B cell (primary cell): ENCODE measurements around the gene CDKL4. TPM values are rescaled to one million over a fixed set of nuclear protein-coding genes. Genes with fewer than 3 reads are reported as not detected.

ENCODE experiments used
- ATAC-seq: fragments of 200-7000 bp; cut with Tn5 transposase; one replicate; pipeline ENCODE4 v1.10.0; 2021; ENCODE audit warnings: low read depth, mild to moderate bottlenecking, moderate number of reproducible peaks, moderate library complexity
- CTCF ChIA-PET: fragments of 350-600 bp; sonication (Branson Sonifier 250); formaldehyde crosslinking; loops from one replicate; lab custom pipeline; 2021; ENCODE audit warnings: antibody characterized with exemption, inconsistent platforms; lab: Charles Lee
- POLR2A ChIA-PET: fragments of 350-600 bp; sonication (Branson Sonifier 250); formaldehyde crosslinking; loops from one replicate; lab custom pipeline; 2021; ENCODE audit warnings: antibody characterized with exemption; lab: Charles Lee
- DNase-seq: peaks from one replicate; pipeline ENCODE4 v3.0.0; 2013
- H2AFZ ChIP-seq: 2 replicates; pipeline ENCODE4 v1.6.1; 2012; ENCODE audit warnings: mild to moderate bottlenecking, low read depth, low read length; ENCODE audit not compliant: insufficient read depth, poor library complexity, severe bottlenecking
- H3K27ac ChIP-seq, 2 donors: 1 replicate in 1 of 2; 2 replicates in 1 of 2; pipeline ENCODE4 v1.5.1; 2012 to 2013; ENCODE audit warnings: low read length in 2 of 2, mild to moderate bottlenecking in 2 of 2, moderate library complexity in 1 of 2
- H3K27me3 ChIP-seq, 4 experiments: fragments of 200-600 bp in 1 of 4; sonication (generic) in 1 of 4; replicated peaks in 1 of 4; 1 replicate in 2 of 4; 2 replicates in 2 of 4; pipeline versions ENCODE4 v1.6.1 to v1.7.0; 2013 to 2016; ENCODE audit warnings: low read length in 3 of 4, mild to moderate bottlenecking in 2 of 4, mixed read lengths in 1 of 4, moderate library complexity in 1 of 4; ENCODE audit not compliant: insufficient read depth in 4 of 4, control insufficient read depth in 3 of 4; ENCODE audit errors: control extremely low read depth in 1 of 4
- H3K36me3 ChIP-seq, 2 experiments: replicated peaks in 1 of 2; 1 replicate in 1 of 2; 2 replicates in 1 of 2; pipeline versions ENCODE4 v1.6.1 to v1.7.1; 2013; ENCODE audit warnings: low read length in 1 of 2; ENCODE audit not compliant: insufficient read depth in 2 of 2, control insufficient read depth in 1 of 2; ENCODE audit errors: control extremely low read depth in 1 of 2, extremely low read depth in 1 of 2
- H3K4me1 ChIP-seq, 2 donors: fragments of 200-600 bp in 1 of 2; sonication (generic) in 1 of 2; 1 replicate in 1 of 2; 2 replicates in 1 of 2; pipeline versions ENCODE4 v1.5.1 to v1.6.1; 2013 to 2017; ENCODE audit warnings: low read length in 2 of 2; ENCODE audit not compliant: control insufficient read depth in 2 of 2, insufficient read depth in 2 of 2
- H3K4me2 ChIP-seq: replicated peaks from 2 replicates; pipeline ENCODE3; 2012; ENCODE audit warnings: mild to moderate bottlenecking, low read depth, low read length; ENCODE audit not compliant: poor library complexity, severe bottlenecking
- H3K4me3 ChIP-seq, 5 experiments: fragments of 200-600 bp in 1 of 5; sonication (generic) in 1 of 5; 1 replicate in 3 of 5; 2 replicates in 2 of 5; pipeline versions ENCODE4 v1.5.1 to v1.7.0; 2011 to 2016; ENCODE audit warnings: low read length in 4 of 5, mild to moderate bottlenecking in 4 of 5, low read depth in 2 of 5, control low read depth in 1 of 5, moderate library complexity in 1 of 5; ENCODE audit not compliant: insufficient read depth in 1 of 5; ENCODE audit errors: control extremely low read depth in 1 of 5, extremely low read depth in 1 of 5
- H3K79me2 ChIP-seq: fragments of 200-600 bp; sonication (generic); one replicate; pipeline ENCODE4 v1.6.0; 2016; ENCODE audit warnings: low read length; ENCODE audit not compliant: control insufficient read depth, insufficient read depth
- H3K9ac ChIP-seq: fragments of 200-600 bp; sonication (generic); 2 replicates; pipeline ENCODE4 v1.6.1; 2017; ENCODE audit warnings: mild to moderate bottlenecking, low read length, moderate library complexity
- H3K9me3 ChIP-seq, 3 donors: one replicate each; pipeline versions ENCODE4 v1.6.1 to v1.7.1; 2013; ENCODE audit warnings: low read length in 2 of 3; ENCODE audit not compliant: control insufficient read depth in 2 of 3, insufficient read depth in 1 of 3; ENCODE audit errors: control extremely low read depth in 1 of 3
- H4K20me1 ChIP-seq: 2 replicates; pipeline ENCODE4 v1.6.0; 2012; ENCODE audit warnings: mild to moderate bottlenecking, low read length; ENCODE audit not compliant: insufficient read depth, control insufficient read depth, poor library complexity, severe bottlenecking
- H3K27ac Mint-ChIP-seq: one replicate; pipeline ENCODE4 v1.8.0; 2021; ENCODE audit warnings: mixed read lengths
- H3K27me3 Mint-ChIP-seq: one replicate; pipeline ENCODE4 v1.8.0; 2021; ENCODE audit warnings: mixed read lengths
- H3K4me1 Mint-ChIP-seq: one replicate; pipeline ENCODE4 v1.8.0; 2021; ENCODE audit warnings: mixed read lengths
- H3K4me3 Mint-ChIP-seq: one replicate; pipeline ENCODE4 v1.8.0; 2021; ENCODE audit warnings: mixed read lengths
- H3K9me3 Mint-ChIP-seq: one replicate; pipeline ENCODE4 v1.8.0; 2022; ENCODE audit warnings: mixed read lengths; ENCODE audit not compliant: insufficient read depth
- CTCF ChIP-seq: fragments of 200-600 bp; IDR thresholded peaks from one replicate; pipeline ENCODE4 v1.8.0; 2022; ENCODE audit warnings: antibody characterized with exemption, mild to moderate bottlenecking
- EZH2 ChIP-seq: IDR thresholded peaks from 2 replicates; pipeline ENCODE4 v1.6.1; 2012; ENCODE audit warnings: borderline replicate concordance, low read depth, mild to moderate bottlenecking, moderate library complexity, low read length; ENCODE audit not compliant: insufficient read depth, poor library complexity, severe bottlenecking
- WGBS: methylation state at CpG from one replicate; pipeline ENCODE4 v1.1.5; 2013; ENCODE audit warnings: missing lambda C conversion rate; ENCODE audit not compliant: insufficient coverage; 5-methylcytosine and 5-hydroxymethylcytosine counted together
- intact Hi-C: fragments of 100-400 bp; cut with micrococcal nuclease; formaldehyde crosslinking; loops from one replicate; pipeline ENCODE4 v1.10.0; 2022
- polyA plus RNA-seq: library from polyadenylated mRNA; depleted of rRNA; stranded (reverse); fragments of >200 nt; gene quantifications from 2 replicates; pipeline ENCODE4 v1.2.3, GENCODE V29; 2012
- total RNA-seq, 2 donors: library from RNA; stranded (reverse); fragments of 120-200 nt in 1 of 2; gene quantifications; 1 replicate in 1 of 2; 2 replicates in 1 of 2; pipeline versions ENCODE4 v1.2.3 to v1.2.4, GENCODE V29; 2013 to 2022

The CDKL4 gene
- total and polyA plus RNA-seq, 2 donors (not counting 1 experiment from before 2014, with no cell fraction given), result not detected

GRCh38 chr2:39234754-39235153 lies 9.0 kb downstream of the CDKL4 start:
- H3K4me1 ChIP-seq, result no peaks in the 10 kb centered on the region
- no peak overlapping the region for H3K9ac ChIP-seq
- WGBS, result no CpG with 5 or more reads among the region's 1 CpG
- no peaks in the 10 kb centered on the region for H3K36me3 ChIP-seq
- Mint-ChIP-seq H3K4me1 (peaks cover under 1% of the 10 kb centered on the region), H3K27me3 (no peaks in the 10 kb centered on the region), H3K9me3 (peaks cover 4% of the 10 kb centered on the region), H3K4me3 (no peak overlapping the region), H3K27ac (no peak overlapping the region)
- no peaks in the 10 kb centered on the region for H3K79me2 ChIP-seq
- DNase-seq (no peak), ATAC-seq (no peak)
- H3K27me3 ChIP-seq, result no peaks in the 10 kb centered on the region
- peaks cover 0 to 9% (median 0%) of the 10 kb centered on the region in 3 donors for H3K9me3 ChIP-seq
- H4K20me1 ChIP-seq, result no peaks in the 10 kb centered on the region
- no peak for TF ChIP-seq CTCF
- no peak for TF ChIP-seq EZH2
- no peak overlapping the region for H3K27ac ChIP-seq
- no peak overlapping the region for H2AFZ ChIP-seq
- intact Hi-C loops, result loop anchor here (5.0 kb wide), 1 partner anchor 487 kb away; no protein-coding TSS in a partner anchor
- ChIA-PET CTCF (interaction anchor here (1.1 to 1.8 kb wide), 5 partner anchors 114 to 496 kb away, joined by 5 to 8 read pairs (median 6); partner anchors contain the start of gene SOS1), POLR2A (no interaction called here)
- no peak overlapping the region for H3K4me3 ChIP-seq
- H3K4me2 ChIP-seq, result no peak overlapping the region

GRCh38 chr2:39232141-39232540 lies 11.6 kb downstream of the CDKL4 start:
- no peaks in the 10 kb centered on the region for H4K20me1 ChIP-seq
- H3K4me1 ChIP-seq, result peaks cover 6 to 11% of the 10 kb centered on the region in 2 donors
- ChIA-PET POLR2A (interaction anchor here (0.7 kb wide), 1 partner anchor 108 kb away, joined by 6 read pairs; no protein-coding TSS in a partner anchor), CTCF (interaction anchor here (0.6 to 7.3 kb wide), 8 partner anchors 13 to 651 kb away, joined by 3 to 400 read pairs (median 4); partner anchors contain the start of gene SOS1)
- peaks cover 3% of the 10 kb centered on the region for H3K79me2 ChIP-seq
- H3K4me3 Mint-ChIP-seq, result no peak overlapping the region
- no peaks in the 10 kb centered on the region for H3K27me3 Mint-ChIP-seq
- no peak overlapping the region for H3K27ac Mint-ChIP-seq
- H3K9ac ChIP-seq, result no peak overlapping the region
- no peak for DNase-seq
- intact Hi-C loops, result loop anchor here (5.0 kb wide), 1 partner anchor 485 kb away; no protein-coding TSS in a partner anchor
- peaks cover 12% of the 10 kb centered on the region for H3K4me1 Mint-ChIP-seq
- no peaks in the 10 kb centered on the region for H3K36me3 ChIP-seq
- no peak overlapping the region for H3K4me3 ChIP-seq
- no peak overlapping the region for H3K4me2 ChIP-seq
- ATAC-seq, result no peak
- no peak overlapping the region for H2AFZ ChIP-seq
- H3K27me3 ChIP-seq, result no peaks in the 10 kb centered on the region
- no peak for TF ChIP-seq EZH2
- TF ChIP-seq CTCF, result no peak
- no peak overlapping the region for H3K27ac ChIP-seq
- peaks cover 0 to 9% (median 0%) of the 10 kb centered on the region in 3 donors for H3K9me3 ChIP-seq
- H3K9me3 Mint-ChIP-seq, result peaks cover 4% of the 10 kb centered on the region
